ENCODE results near the gene RHOD. TPM values are rescaled to one million over a fixed set of nuclear protein-coding genes. Genes with fewer than 3 reads are reported as not detected.

The RHOD gene
- total and polyA plus RNA-seq, 2 donors (not counting 3 experiments of a cell fraction or from before 2014, with no cell fraction given): 10.6 to 17.9 TPM

DNA sequence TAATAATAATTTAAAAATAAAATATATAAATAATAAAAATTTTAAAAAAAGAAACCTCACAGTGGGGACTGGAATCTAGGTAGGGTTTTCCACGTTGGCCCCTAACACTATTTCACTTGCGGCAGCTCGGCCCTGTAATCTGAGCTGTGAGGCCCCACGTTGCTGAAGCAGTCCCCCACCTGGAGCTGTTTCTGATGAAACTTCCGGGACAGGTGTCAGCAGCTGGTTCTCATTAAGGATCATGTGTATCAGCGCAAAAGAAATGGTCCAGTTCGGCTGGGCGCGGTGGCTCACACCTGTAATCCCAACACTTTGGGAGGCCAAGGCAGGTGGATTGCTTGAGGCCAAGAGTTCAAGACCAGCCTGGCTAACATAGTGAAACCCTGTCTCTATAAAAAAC, 17.3 kb downstream of the RHOD start:
- dilution Hi-C loops (cut with MboI; ENCODE audit: extremely low pct_ligation_motif_present, low sequenced_read_pairs): no loop called here
- H4K20me1 ChIP-seq (replicated peaks; ENCODE audit: control insufficient read depth, extremely low read depth, insufficient read depth, low read length): no peaks in the 10 kb centered on the region
- H3K36me3 ChIP-seq (ENCODE audit: control insufficient read depth in 2 of 2, extremely low read depth in 1 of 2, insufficient read depth in 2 of 2, low read length in 2 of 2): no peaks in the 10 kb centered on the region
- H2AFZ ChIP-seq (ENCODE audit: low read depth, low read length): no peak overlapping the region
- H3K9me1 ChIP-seq (replicated peaks; ENCODE audit: control insufficient read depth, extremely low read depth, insufficient read depth, low read length): no peaks in the 10 kb centered on the region
- no peak for TF ChIP-seq EZH2 (IDR thresholded peaks at IDR 0.05; ENCODE audit: borderline replicate concordance, low read depth, low read length, severe bottlenecking)
- TF ChIP-seq POLR2AphosphoS5 (IDR thresholded peaks at IDR 0.05; ENCODE audit: insufficient read depth, low read depth, low read length): no peak
- TF ChIP-seq JUN (IDR thresholded peaks at IDR 0.05; ENCODE audit: borderline replicate concordance, insufficient read depth, insufficient read length, low read depth): no peak
- TF ChIP-seq, protein P1, sequence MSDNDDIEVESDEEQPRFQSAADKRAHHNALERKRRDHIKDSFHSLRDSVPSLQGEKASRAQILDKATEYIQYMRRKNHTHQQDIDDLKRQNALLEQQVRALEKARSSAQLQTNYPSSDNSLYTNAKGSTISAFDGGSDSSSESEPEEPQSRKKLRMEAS (IDR thresholded peaks at IDR 0.05; ENCODE audit: insufficient read depth, insufficient read length): no peak
- TF ChIP-seq, protein P2, sequence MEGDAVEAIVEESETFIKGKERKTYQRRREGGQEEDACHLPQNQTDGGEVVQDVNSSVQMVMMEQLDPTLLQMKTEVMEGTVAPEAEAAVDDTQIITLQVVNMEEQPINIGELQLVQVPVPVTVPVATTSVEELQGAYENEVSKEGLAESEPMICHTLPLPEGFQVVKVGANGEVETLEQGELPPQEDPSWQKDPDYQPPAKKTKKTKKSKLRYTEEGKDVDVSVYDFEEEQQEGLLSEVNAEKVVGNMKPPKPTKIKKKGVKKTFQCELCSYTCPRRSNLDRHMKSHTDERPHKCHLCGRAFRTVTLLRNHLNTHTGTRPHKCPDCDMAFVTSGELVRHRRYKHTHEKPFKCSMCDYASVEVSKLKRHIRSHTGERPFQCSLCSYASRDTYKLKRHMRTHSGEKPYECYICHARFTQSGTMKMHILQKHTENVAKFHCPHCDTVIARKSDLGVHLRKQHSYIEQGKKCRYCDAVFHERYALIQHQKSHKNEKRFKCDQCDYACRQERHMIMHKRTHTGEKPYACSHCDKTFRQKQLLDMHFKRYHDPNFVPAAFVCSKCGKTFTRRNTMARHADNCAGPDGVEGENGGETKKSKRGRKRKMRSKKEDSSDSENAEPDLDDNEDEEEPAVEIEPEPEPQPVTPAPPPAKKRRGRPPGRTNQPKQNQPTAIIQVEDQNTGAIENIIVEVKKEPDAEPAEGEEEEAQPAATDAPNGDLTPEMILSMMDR (IDR thresholded peaks at IDR 0.05; ENCODE audit: extremely low read depth in 1 of 2, insufficient read depth in 1 of 2, low read depth in 1 of 2, low read length in 2 of 2): no peak
- no peak for TF ChIP-seq FOS (IDR thresholded peaks at IDR 0.05; ENCODE audit: borderline replicate concordance, insufficient read depth, low read length)
- TF ChIP-seq GATA2 (IDR thresholded peaks at IDR 0.05; ENCODE audit: insufficient read depth, insufficient read length, low read depth, low read length): no peak
- TF ChIP-seq MYC (IDR thresholded peaks at IDR 0.05; ENCODE audit: low read depth, low read length): no peak
- no peak for TF ChIP-seq POLR2A (IDR thresholded peaks at IDR 0.05; ENCODE audit: low read depth, low read length)
- DNase-seq (ENCODE audit: low read depth, low spot score): no peak
- H3K27ac ChIP-seq (ENCODE audit: insufficient read depth, low read depth, low read length): no peak overlapping the region
- H3K9me3 ChIP-seq (replicated peaks; ENCODE audit: control insufficient read depth, insufficient read depth, low read length): no peaks in the 10 kb centered on the region
- no peaks in the 10 kb centered on the region for H3K79me2 ChIP-seq (ENCODE audit: control insufficient read depth, insufficient read depth, low read length)
- no peak overlapping the region for H3K4me2 ChIP-seq (ENCODE audit: insufficient read depth, low read length)
- POLR2A ChIA-PET: no interaction called here
- no peak for FAIRE-seq
- no peak overlapping the region for H3K4me3 ChIP-seq (replicated peaks in 1 of 3; ENCODE audit: insufficient read depth in 1 of 3, low read depth in 1 of 3, low read length in 3 of 3)
- H3K4me1 ChIP-seq (ENCODE audit: control insufficient read depth, extremely low read depth, insufficient read depth, low read length): peaks cover 3% of the 10 kb centered on the region
- intact Hi-C loops (cut with micrococcal nuclease): no loop called here
- H3K9ac ChIP-seq (replicated peaks; ENCODE audit: extremely low read depth, insufficient read depth, low read length): no peak overlapping the region
- no TSS peak for BruUV-seq (replicated peaks)
- CTCF ChIA-PET: interaction anchor here (0.8 to 7.3 kb wide), 5 partner anchors 7 to 309 kb away, joined by 3 to 129 read pairs (median 6); partner anchors contain the start of gene RHOD
- no peaks in the 10 kb centered on the region for H3K27me3 ChIP-seq (ENCODE audit: control insufficient read depth in 2 of 2, insufficient read depth in 2 of 2, low read length in 2 of 2)
